Measurements from ENCODE around the gene LMAN2. TPM values are rescaled to one million over a fixed set of nuclear protein-coding genes. Genes with fewer than 3 reads are reported as not detected.

The LMAN2 gene
- total and polyA plus RNA-seq, 8 donors = 71.1 to 128 (median 92.6) TPM

DNA sequence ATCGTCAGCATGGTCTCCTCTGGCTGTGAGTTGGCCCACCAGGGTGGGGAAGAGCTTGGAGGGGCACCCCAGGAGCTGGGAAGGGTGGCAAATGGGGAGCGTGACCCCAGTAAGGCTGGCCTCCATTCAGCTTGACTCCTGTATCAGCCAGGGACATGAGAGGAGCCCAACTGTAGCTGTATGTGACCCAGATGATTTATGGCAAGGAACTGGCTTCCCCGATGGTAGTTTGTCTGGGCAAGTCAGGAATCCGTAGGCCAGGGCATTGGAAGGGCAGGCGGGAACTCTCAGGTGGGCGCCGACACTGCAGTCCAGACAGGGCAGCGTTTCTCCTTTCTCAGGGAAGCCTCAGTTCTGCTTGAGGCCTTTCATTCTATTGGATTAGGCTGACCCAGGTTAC is 35.1 kb upstream of the LMAN2 start:
- TF ChIP-seq, protein P1, sequence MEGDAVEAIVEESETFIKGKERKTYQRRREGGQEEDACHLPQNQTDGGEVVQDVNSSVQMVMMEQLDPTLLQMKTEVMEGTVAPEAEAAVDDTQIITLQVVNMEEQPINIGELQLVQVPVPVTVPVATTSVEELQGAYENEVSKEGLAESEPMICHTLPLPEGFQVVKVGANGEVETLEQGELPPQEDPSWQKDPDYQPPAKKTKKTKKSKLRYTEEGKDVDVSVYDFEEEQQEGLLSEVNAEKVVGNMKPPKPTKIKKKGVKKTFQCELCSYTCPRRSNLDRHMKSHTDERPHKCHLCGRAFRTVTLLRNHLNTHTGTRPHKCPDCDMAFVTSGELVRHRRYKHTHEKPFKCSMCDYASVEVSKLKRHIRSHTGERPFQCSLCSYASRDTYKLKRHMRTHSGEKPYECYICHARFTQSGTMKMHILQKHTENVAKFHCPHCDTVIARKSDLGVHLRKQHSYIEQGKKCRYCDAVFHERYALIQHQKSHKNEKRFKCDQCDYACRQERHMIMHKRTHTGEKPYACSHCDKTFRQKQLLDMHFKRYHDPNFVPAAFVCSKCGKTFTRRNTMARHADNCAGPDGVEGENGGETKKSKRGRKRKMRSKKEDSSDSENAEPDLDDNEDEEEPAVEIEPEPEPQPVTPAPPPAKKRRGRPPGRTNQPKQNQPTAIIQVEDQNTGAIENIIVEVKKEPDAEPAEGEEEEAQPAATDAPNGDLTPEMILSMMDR (IDR thresholded peaks at IDR 0.05) = no peak
- 79 to 84% methylated on average over 8 of the region's 8 CpGs for WGBS, 2 donors
- H3K27ac ChIP-seq = no peak overlapping the region
- no peak overlapping the region for H3K4me3 ChIP-seq
- intact Hi-C loops (cut with DNase I) = loop anchor here in 1 of 3 donors (10.0 kb wide), 1 partner anchor 72 kb away; the partner anchor contains the start of gene MXD3
- DNase-seq (no peak), ATAC-seq (no peak), FAIRE-seq (no peak)
- H3K4me1 ChIP-seq = no peaks in the 10 kb centered on the region
- H3K9me3 ChIP-seq = no peaks in the 10 kb centered on the region
- no peaks in the 10 kb centered on the region for H3K36me3 ChIP-seq
- no peaks in the 10 kb centered on the region for H3K27me3 ChIP-seq

DNA sequence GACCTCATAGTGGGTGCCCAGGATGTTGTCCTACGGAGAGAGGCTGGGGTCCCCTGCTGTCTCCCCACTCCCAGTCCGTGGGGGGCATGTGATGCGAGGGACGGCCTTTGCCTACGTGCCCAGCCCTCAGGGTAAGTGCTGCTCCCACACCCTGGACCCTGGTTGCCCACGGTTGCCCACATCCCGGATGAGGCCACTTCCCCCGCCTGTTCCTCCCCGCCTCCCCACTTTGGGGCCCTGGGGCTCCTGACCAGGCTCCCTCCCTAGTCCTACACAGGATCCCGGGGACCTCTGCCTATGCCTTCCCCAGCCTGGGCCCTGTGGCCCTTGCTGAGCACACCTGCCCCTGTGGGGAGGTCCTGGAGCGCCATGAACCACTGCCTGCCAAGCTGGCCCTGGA is 34.3 kb upstream of the LMAN2 start:
- Histone ChIP-seq H3K9me3 (no peaks in the 10 kb centered on the region), H3K27ac (no peak overlapping the region), H3K27me3 (no peaks in the 10 kb centered on the region), H3K4me3 (no peak overlapping the region), H3K4me1 (no peaks in the 10 kb centered on the region), H3K36me3 (no peaks in the 10 kb centered on the region)
- ATAC-seq (no peak), DNase-seq (no peak), FAIRE-seq (no peak)
- 57 to 61% methylated on average over 11 of the region's 11 CpGs for WGBS, 2 donors
- intact Hi-C loops (cut with DNase I) = loop anchor here in 1 of 3 donors (10.0 kb wide), 1 partner anchor 71 kb away; the partner anchor contains the start of gene MXD3
- TF ChIP-seq, protein P1 (IDR thresholded peaks at IDR 0.05) = no peak

DNA sequence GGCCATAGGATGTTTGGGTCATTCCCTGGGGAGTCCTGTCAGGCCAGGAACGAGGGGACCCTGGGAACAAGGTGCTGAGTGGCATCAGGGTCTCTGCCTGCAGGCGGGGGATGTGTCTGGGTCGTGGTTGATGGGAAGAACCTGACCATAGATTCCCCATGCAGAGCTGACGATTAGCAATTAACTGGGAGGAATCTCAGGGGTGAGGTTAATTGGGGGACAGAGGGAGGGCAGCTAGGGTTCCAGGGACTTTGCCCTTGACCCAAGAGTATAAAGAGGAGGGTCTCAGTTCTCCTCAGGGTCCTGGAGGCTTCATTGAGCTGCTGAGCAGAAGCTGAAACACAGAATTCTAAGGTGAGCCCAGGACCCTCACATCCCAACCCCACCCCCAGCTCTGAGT is 32.7 kb upstream of the LMAN2 start, which contains the start of gene SLC34A1:
Gene SLC34A1, plus strand, starts transcription at position 301 of the 400 bp plus-strand sequence. CDS start 1,308 bp downstream, outside the sequence.
- H3K9me3 ChIP-seq = no peaks in the 10 kb centered on the region
- H3K36me3 ChIP-seq = no peaks in the 10 kb centered on the region
- no peak within 1 kb of the TSS for H3K27ac ChIP-seq
- no peak within 1 kb of the TSS for H3K4me3 ChIP-seq
- 61 to 65% methylated on average over 4 of the region's 4 CpGs for WGBS, 2 donors
- no peak for ATAC-seq
- TF ChIP-seq, protein P1 (IDR thresholded peaks at IDR 0.05) = no peak
- intact Hi-C loops (cut with DNase I) = loop anchor here in 1 of 3 donors (10.0 kb wide), 1 partner anchor 69 kb away; the partner anchor contains the start of gene MXD3
- H3K4me1 ChIP-seq = no peaks in the 10 kb centered on the region
- DNase-seq = no peak
- FAIRE-seq = no peak
- no peaks in the 10 kb centered on the region for H3K27me3 ChIP-seq

DNA sequence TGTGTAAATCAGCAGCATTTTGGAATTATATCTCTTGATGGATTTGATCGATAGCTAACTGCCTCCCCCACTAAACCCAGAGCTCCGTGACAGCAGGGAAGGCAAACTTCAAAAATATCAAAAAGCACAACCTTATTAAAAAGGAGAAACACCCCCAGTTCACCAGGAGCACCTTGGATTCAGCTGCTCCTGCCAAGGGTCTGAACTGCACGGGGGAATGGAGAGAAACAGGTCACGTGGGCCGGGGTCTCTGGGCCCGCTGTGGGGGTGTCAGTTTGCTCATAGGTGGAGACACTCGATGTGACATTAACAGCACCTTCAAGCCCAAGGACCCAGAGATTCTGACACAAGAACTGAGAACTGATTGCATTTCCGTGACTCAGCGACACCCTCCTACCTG is 31.7 kb upstream of the LMAN2 start:
- Histone ChIP-seq H3K27me3 (no peaks in the 10 kb centered on the region), H3K36me3 (no peaks in the 10 kb centered on the region), H3K4me3 (no peak overlapping the region), H3K4me1 (no peaks in the 10 kb centered on the region), H3K27ac (no peak overlapping the region), H3K9me3 (no peaks in the 10 kb centered on the region)
- 81 to 86% methylated on average over 9 of the region's 9 CpGs for WGBS, 2 donors
- ATAC-seq (no peak), FAIRE-seq (no peak), DNase-seq (no peak)
- TF ChIP-seq, protein P1 (IDR thresholded peaks at IDR 0.05) = no peak
- intact Hi-C loops (cut with DNase I) = loop anchor here in 1 of 3 donors (10.0 kb wide), 1 partner anchor 68 kb away; the partner anchor contains the start of gene MXD3

DNA sequence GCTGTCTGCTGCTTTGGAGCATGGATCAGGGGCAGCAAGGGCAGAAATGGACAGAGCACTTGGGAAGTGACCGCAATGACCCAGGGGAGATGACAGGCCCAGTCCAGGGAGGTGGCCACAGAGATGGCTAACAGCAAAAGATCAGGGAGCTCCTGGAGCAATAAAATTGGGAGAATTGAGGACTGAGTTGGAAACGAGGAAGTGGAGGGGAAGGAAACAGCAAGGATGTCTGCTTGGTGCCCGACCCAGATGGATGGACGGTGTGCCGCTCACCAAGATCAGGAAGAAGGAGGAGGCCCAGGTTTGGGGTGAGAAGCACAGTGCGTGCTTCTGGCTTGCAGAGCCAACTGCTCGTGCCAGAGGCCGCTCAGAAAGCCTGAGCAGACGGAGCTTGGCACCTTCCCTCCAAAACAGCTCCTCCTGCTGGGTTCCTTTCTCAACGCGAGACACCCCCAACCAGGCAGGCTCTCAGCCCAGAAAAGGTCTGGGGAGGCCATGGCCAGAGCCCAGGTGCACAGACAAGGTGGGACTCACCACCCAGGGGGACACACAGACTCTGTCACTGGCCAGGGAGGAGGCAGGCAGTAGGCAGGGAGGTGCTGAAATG is 31.1 kb upstream of the LMAN2 start:
- H3K36me3 ChIP-seq = no peaks in the 10 kb centered on the region
- TF ChIP-seq, protein P1 (IDR thresholded peaks at IDR 0.05) = peak in 1 of 4 donors; percentile 7
- ATAC-seq (peak; percentile 76 to 90 (median 84)), DNase-seq (peak in 3 of 6 donors; percentile 52 to 66 (median 63)), FAIRE-seq (no peak)
- no peak overlapping the region for H3K27ac ChIP-seq
- intact Hi-C loops (cut with DNase I) = loop anchor here in 1 of 3 donors (10.0 kb wide), 1 partner anchor 68 kb away; the partner anchor contains the start of gene MXD3
- no peaks in the 10 kb centered on the region for H3K4me1 ChIP-seq
- H3K27me3 ChIP-seq = no peaks in the 10 kb centered on the region
- WGBS, 2 donors = 27 to 29% methylated on average over 11 of the region's 11 CpGs
- no peak overlapping the region for H3K4me3 ChIP-seq
- H3K9me3 ChIP-seq = no peaks in the 10 kb centered on the region

All from pancreas (tissue), 10 donors.